SK-N-SH (cell line): ENCODE measurements around the gene RFTN1. TPM values are rescaled to one million over a fixed set of nuclear protein-coding genes. Genes with fewer than 3 reads are reported as not detected.
A peak's percentile ranks its signal among the peaks of the same experiment; 100 is the strongest.

Source experiments
- CTCF ChIA-PET: fragments of 300-600, 350-600 bp; formaldehyde crosslinking; extraction: SDS; loops from one replicate; lab custom pipeline; 2021; lab: Yijun Ruan, JAX
- POLR2A ChIA-PET: fragments of 350-600 bp; sonication (Branson Sonifier 250); formaldehyde crosslinking; extraction: SDS; loops from one replicate; lab custom pipeline; 2020; ENCODE audit warnings: antibody characterized with exemption, inconsistent platforms; lab: Yijun Ruan, JAX
- DNase-seq: peaks from one replicate; pipeline ENCODE4 v3.0.0; 2012
- H2AFZ ChIP-seq: fragments of 200-600 bp; sonication (generic); 2 replicates; pipeline ENCODE4 v1.8.1; 2016; ENCODE audit warnings: antibody characterized with exemption, mild to moderate bottlenecking, low read depth
- H3F3A ChIP-seq: fragments of 200-600 bp; sonication (generic); replicated peaks from 2 replicates; pipeline ENCODE3; 2016; ENCODE audit warnings: antibody characterized with exemption, mild to moderate bottlenecking; ENCODE audit not compliant: insufficient read depth
- H3K27ac ChIP-seq, 2 experiments: fragments of 200-500 bp in 1 of 2; fragments of 200-600 bp in 1 of 2; sonication (Bioruptor generic) in 1 of 2; sonication (generic), shearing (Covaris generic) in 1 of 2; 2 replicates each; pipeline versions ENCODE4 v1.5.1 to v1.6.1; 2014 to 2016; ENCODE audit warnings: low read depth in 2 of 2, inconsistent platforms in 1 of 2, low read length in 1 of 2, mild to moderate bottlenecking in 1 of 2, mixed read lengths in 1 of 2
- H3K27me3 ChIP-seq: fragments of 200-600 bp; sonication (generic), shearing (Covaris generic); 2 replicates; pipeline ENCODE4 v1.6.1; 2016; ENCODE audit warnings: mixed run types; ENCODE audit not compliant: insufficient read depth
- H3K36me3 ChIP-seq, 2 experiments: fragments of 200-500 bp in 1 of 2; fragments of 200-600 bp in 1 of 2; sonication (Bioruptor generic) in 1 of 2; sonication (generic) in 1 of 2; replicated peaks in 1 of 2; 2 replicates each; pipeline versions ENCODE3 to v1.5.1; 2014 to 2016; ENCODE audit warnings: low read length in 1 of 2, mild to moderate bottlenecking in 1 of 2; ENCODE audit not compliant: insufficient read depth in 2 of 2, control insufficient read depth in 1 of 2
- H3K4me1 ChIP-seq, 2 experiments: fragments of 200-500 bp in 1 of 2; fragments of 200-600 bp in 1 of 2; sonication (Bioruptor generic) in 1 of 2; sonication (generic), shearing (Covaris generic) in 1 of 2; 2 replicates each; pipeline versions ENCODE4 v1.5.1 to v1.6.1; 2014 to 2016; ENCODE audit warnings: low read depth in 1 of 2, low read length in 1 of 2, mixed run types in 1 of 2; ENCODE audit not compliant: insufficient read depth in 2 of 2, control insufficient read depth in 1 of 2
- H3K4me2 ChIP-seq: fragments of 200-600 bp; sonication (generic), shearing (Covaris generic); 2 replicates; pipeline ENCODE4 v1.6.1; 2017; ENCODE audit warnings: mixed run types
- H3K4me3 ChIP-seq, 2 experiments: fragments of 200-500 bp in 1 of 2; fragments of 200-600 bp in 1 of 2; sonication (Bioruptor generic) in 1 of 2; sonication (generic), shearing (Covaris generic) in 1 of 2; 2 replicates each; pipeline versions ENCODE4 v1.5.1 to v1.8.1; 2014 to 2016; ENCODE audit warnings: low read depth in 2 of 2, inconsistent platforms in 1 of 2, low read length in 1 of 2, mild to moderate bottlenecking in 1 of 2, mixed read lengths in 1 of 2, moderate library complexity in 1 of 2
- H3K79me2 ChIP-seq: fragments of 200-600 bp; sonication (generic); 2 replicates; pipeline ENCODE4 v1.8.1; 2017; ENCODE audit warnings: mild to moderate bottlenecking; ENCODE audit not compliant: insufficient read depth
- H3K9ac ChIP-seq: fragments of 200-600 bp; sonication (generic); 2 replicates; pipeline ENCODE4 v1.6.1; 2017; ENCODE audit warnings: mixed run types
- H3K9me2 ChIP-seq: fragments of 200-600 bp; sonication (generic); 2 replicates; pipeline ENCODE4 v1.6.1; 2017; ENCODE audit warnings: mixed run types
- H3K9me3 ChIP-seq: fragments of 200-600 bp; sonication (generic); 2 replicates; pipeline ENCODE4 v1.6.1; 2017; ENCODE audit warnings: mixed run types, mild to moderate bottlenecking, moderate library complexity
- H4K20me1 ChIP-seq: fragments of 200-600 bp; sonication (generic); 2 replicates; pipeline ENCODE4 v1.6.1; 2017; ENCODE audit warnings: mild to moderate bottlenecking, mixed run types; ENCODE audit not compliant: insufficient read depth
- CHD2 ChIP-seq: fragments of 150-350 bp; IDR thresholded peaks from 2 replicates; pipeline ENCODE4 v1.6.1; 2018; ENCODE audit warnings: low read length; ENCODE audit not compliant: partially characterized antibody
- CTCF ChIP-seq: fragments of 200-600 bp; sonication (generic); IDR thresholded peaks from 2 replicates; pipeline ENCODE4 v1.6.1; 2017; ENCODE audit warnings: antibody characterized with exemption, mild to moderate bottlenecking, moderate library complexity
- EP300 ChIP-seq, 2 experiments: IDR thresholded peaks; 2 replicates each; pipeline versions ENCODE4 v1.4.0 to v1.6.1; 2012; ENCODE audit warnings: borderline replicate concordance in 1 of 2, low read depth in 1 of 2, low read length in 1 of 2
- FOSL2 ChIP-seq: IDR thresholded peaks from 2 replicates; pipeline ENCODE4 v1.4.0; 2012; ENCODE audit warnings: low read depth, mild to moderate bottlenecking, moderate library complexity, borderline replicate concordance
- FOXJ3 ChIP-seq: sonication (generic); formaldehyde crosslinking; IDR thresholded peaks from 2 replicates; pipeline ENCODE4 v1.5.1; 2020; ENCODE audit warnings: mild to moderate bottlenecking, missing genetic modification reagents
- GABPA ChIP-seq: IDR thresholded peaks from 2 replicates; pipeline ENCODE4 v1.4.0; 2012; ENCODE audit warnings: low read depth, mild to moderate bottlenecking
- JUND ChIP-seq: IDR thresholded peaks from 2 replicates; pipeline ENCODE4 v1.4.0; 2012
- NRF1 ChIP-seq: IDR thresholded peaks from 2 replicates; pipeline ENCODE4 v1.6.1; 2012; ENCODE audit warnings: low read depth, mild to moderate bottlenecking, low read length
- RAD21 ChIP-seq: IDR thresholded peaks from 2 replicates; pipeline ENCODE4 v1.6.1; 2012; ENCODE audit warnings: mild to moderate bottlenecking, low read length
- REST ChIP-seq: IDR thresholded peaks from 2 replicates; pipeline ENCODE4 v1.6.1; 2012; ENCODE audit warnings: mild to moderate bottlenecking, low read depth, low read length, moderate library complexity
- SIN3A ChIP-seq: IDR thresholded peaks from 2 replicates; pipeline ENCODE4 v1.6.1; 2012; ENCODE audit warnings: low read depth, mild to moderate bottlenecking, low read length, moderate library complexity, borderline replicate concordance
- SMC3 ChIP-seq: IDR thresholded peaks from 2 replicates; pipeline ENCODE4 v1.6.1; 2012; ENCODE audit warnings: low read depth, low read length, improper control_type of control experiment
- TAF1 ChIP-seq: IDR thresholded peaks from 2 replicates; pipeline ENCODE4 v1.6.1; 2012; ENCODE audit warnings: low read depth, mild to moderate bottlenecking, low read length, moderate library complexity, borderline replicate concordance
- YY1 ChIP-seq: IDR thresholded peaks from 2 replicates; pipeline ENCODE4 v1.4.0; 2012; ENCODE audit warnings: low read depth, mild to moderate bottlenecking
- WGBS: methylation state at CpG from one replicate; pipeline ENCODE4 v1.1.6; 2017; ENCODE audit warnings: low lambda C conversion rate; 5-methylcytosine and 5-hydroxymethylcytosine counted together
- polyA plus RNA-seq, 3 experiments: library from polyadenylated mRNA; depleted of rRNA; stranded (reverse); fragments of >200 nt; gene quantifications; 2 replicates each; pipeline ENCODE4 v1.2.3, GENCODE V29; 2012
- TF ChIP-seq, protein P1 (sequence below): IDR thresholded peaks from 2 replicates; pipeline ENCODE4; 2012
- TF ChIP-seq, protein P2 (sequence below): IDR thresholded peaks from 2 replicates; pipeline ENCODE4 v1.4.0; 2012; ENCODE audit warnings: low read depth
- TF ChIP-seq, protein P3 (sequence below): IDR thresholded peaks from 2 replicates; pipeline ENCODE4 v1.4.0; 2012; ENCODE audit warnings: low read depth, borderline replicate concordance

Gene RFTN1
- polyA plus RNA-seq, 1 of the 3 experiments (the other 2 are of a cell fraction): 21.2 TPM

GRCh38 chr3:16429086-16429485, 84.4 kb downstream of the RFTN1 start:
- CTCF ChIA-PET: interaction anchor here (1.1 kb wide), 1 partner anchor 38 kb away, joined by 3 read pairs; no protein-coding TSS in a partner anchor
- POLR2A ChIA-PET: no interaction called here
- Histone ChIP-seq H3K9me2 (no peaks in the 10 kb centered on the region), H3F3A (no peaks in the 10 kb centered on the region), H3K4me2 (no peak overlapping the region), H3K4me3 (no peak overlapping the region), H3K4me1 (peaks cover 4 to 10% of the 10 kb centered on the region in 2 experiments; a peak in 2 of 4 replicates), H3K9me3 (no peaks in the 10 kb centered on the region), H4K20me1 (no peaks in the 10 kb centered on the region), H3K9ac (no peak overlapping the region), H3K79me2 (peaks cover 15% of the 10 kb centered on the region), H3K36me3 (peaks cover 7 to 9% of the 10 kb centered on the region in 2 experiments), H3K27ac (peak overlapping the region in 1 of 2 experiments; percentile 13; a peak in 1 of 4 replicates), H3K27me3 (no peaks in the 10 kb centered on the region), H2AFZ (no peak overlapping the region)
- WGBS: 30% methylated on average over 1 of the region's 1 CpG
- DNase-seq: no peak
- TF ChIP-seq CTCF: no peak
- TF ChIP-seq, protein P1, sequence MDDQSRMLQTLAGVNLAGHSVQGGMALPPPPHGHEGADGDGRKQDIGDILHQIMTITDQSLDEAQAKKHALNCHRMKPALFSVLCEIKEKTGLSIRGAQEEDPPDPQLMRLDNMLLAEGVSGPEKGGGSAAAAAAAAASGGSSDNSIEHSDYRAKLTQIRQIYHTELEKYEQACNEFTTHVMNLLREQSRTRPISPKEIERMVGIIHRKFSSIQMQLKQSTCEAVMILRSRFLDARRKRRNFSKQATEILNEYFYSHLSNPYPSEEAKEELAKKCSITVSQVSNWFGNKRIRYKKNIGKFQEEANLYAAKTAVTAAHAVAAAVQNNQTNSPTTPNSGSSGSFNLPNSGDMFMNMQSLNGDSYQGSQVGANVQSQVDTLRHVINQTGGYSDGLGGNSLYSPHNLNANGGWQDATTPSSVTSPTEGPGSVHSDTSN: peak; percentile 53
- TF ChIP-seq CHD2: no peak
- TF ChIP-seq YY1: no peak
- TF ChIP-seq, protein P2, sequence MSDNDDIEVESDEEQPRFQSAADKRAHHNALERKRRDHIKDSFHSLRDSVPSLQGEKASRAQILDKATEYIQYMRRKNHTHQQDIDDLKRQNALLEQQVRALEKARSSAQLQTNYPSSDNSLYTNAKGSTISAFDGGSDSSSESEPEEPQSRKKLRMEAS: no peak
- 0 out of 2 replicates have a peak, but pooled peaks have one; percentile 17 for TF ChIP-seq FOSL2
- no peak for TF ChIP-seq FOXJ3 (CRISPR knock-in tag)
- 0 out of 2 replicates have a peak, but pooled peaks have one; percentile 9 for TF ChIP-seq JUND

- peaks cover 4 to 5% of the 10 kb centered on the region in 2 experiments; a peak in 2 of 4 replicates for H3K4me1 ChIP-seq
- peaks cover 7 to 9% of the 10 kb centered on the region in 2 experiments for H3K36me3 ChIP-seq
- no peak overlapping the region for H3K4me2 ChIP-seq
- POLR2A ChIA-PET: no interaction called here
- no peaks in the 10 kb centered on the region for H4K20me1 ChIP-seq
- no peaks in the 10 kb centered on the region for H3F3A ChIP-seq
- no peak overlapping the region for H3K4me3 ChIP-seq
- no peak overlapping the region for H3K9ac ChIP-seq
- no peak overlapping the region for H3K27ac ChIP-seq
- peaks cover 16% of the 10 kb centered on the region for H3K79me2 ChIP-seq
- DNase-seq: no peak
- 86% methylated on average over 5 of the region's 5 CpGs for WGBS
- TF ChIP-seq EP300 (IDR thresholded peaks at IDR 0.05; ENCODE audit: borderline replicate concordance in 1 of 2, low read depth in 1 of 2, low read length in 1 of 2) (no peak), REST (no peak), SMC3 (no peak), RAD21 (no peak), YY1 (no peak), SIN3A (no peak), GABPA (no peak), NRF1 (no peak), CHD2 (no peak), TAF1 (no peak)
- TF ChIP-seq, protein P3, sequence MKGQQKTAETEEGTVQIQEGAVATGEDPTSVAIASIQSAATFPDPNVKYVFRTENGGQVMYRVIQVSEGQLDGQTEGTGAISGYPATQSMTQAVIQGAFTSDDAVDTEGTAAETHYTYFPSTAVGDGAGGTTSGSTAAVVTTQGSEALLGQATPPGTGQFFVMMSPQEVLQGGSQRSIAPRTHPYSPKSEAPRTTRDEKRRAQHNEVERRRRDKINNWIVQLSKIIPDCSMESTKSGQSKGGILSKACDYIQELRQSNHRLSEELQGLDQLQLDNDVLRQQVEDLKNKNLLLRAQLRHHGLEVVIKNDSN: no peak
- CTCF ChIA-PET: no interaction called here
- no peak overlapping the region for H2AFZ ChIP-seq
- H3K27me3 ChIP-seq: no peaks in the 10 kb centered on the region
- H3K9me2 ChIP-seq: no peaks in the 10 kb centered on the region
- no peaks in the 10 kb centered on the region for H3K9me3 ChIP-seq
Measured at GRCh38 chr3:16428612-16429011, 84.9 kb downstream of the RFTN1 start.
